IMR-90 (cell line): ENCODE results near the gene ZNF593. TPM values are rescaled to one million over a fixed set of nuclear protein-coding genes. Genes with fewer than 3 reads are reported as not detected.

ENCODE experiments used
- ATAC-seq: fragments of 200-7000 bp; cut with Tn5 transposase; 2 replicates; pipeline ENCODE4 v1.9.1; 2020; ENCODE audit warnings: low read depth, mild to moderate bottlenecking, moderate library complexity
- BruUV-seq: library from RNA; stranded (reverse); fragments of 400-500 nt; replicated peaks from 2 replicates; lab custom pipeline; 2021; lab: Mats Ljungman, UMichigan
- CTCF ChIA-PET: fragments of 300-600 bp; formaldehyde crosslinking; extraction: SDS; loops from one replicate; lab custom pipeline; 2021; ENCODE audit warnings: antibody characterized with exemption; lab: Yijun Ruan, JAX
- POLR2A ChIA-PET: fragments of 300-600 bp; sonication (Branson Sonifier 250); formaldehyde crosslinking; loops from one replicate; lab custom pipeline; 2022; ENCODE audit warnings: antibody characterized with exemption; ENCODE audit not compliant: unreplicated experiment; lab: Charles Lee
- DNase-seq: peaks from one replicate; pipeline ENCODE4 v3.0.0; 2013
- H2AFZ ChIP-seq: replicated peaks from 2 replicates; pipeline ENCODE3; 2013; ENCODE audit warnings: low read length, mild to moderate bottlenecking; ENCODE audit not compliant: poor library complexity
- H2AK5ac ChIP-seq: 2 replicates; pipeline ENCODE4 v1.6.1; 2013; ENCODE audit warnings: low read depth, low read length, inconsistent platforms
- H2AK9ac ChIP-seq: replicated peaks from 2 replicates; pipeline ENCODE3; 2013; ENCODE audit warnings: mild to moderate bottlenecking, low read depth, low read length, moderate library complexity; ENCODE audit not compliant: poor library complexity
- H2BK120ac ChIP-seq: 2 replicates; pipeline ENCODE4 v1.6.1; 2013; ENCODE audit warnings: low read depth, low read length, inconsistent platforms
- H2BK15ac ChIP-seq: 3 replicates; pipeline ENCODE4 v1.6.1; 2013; ENCODE audit warnings: low read depth, low read length, inconsistent platforms
- H2BK20ac ChIP-seq: 2 replicates; pipeline ENCODE4 v1.6.1; 2013; ENCODE audit warnings: low read depth, mild to moderate bottlenecking, inconsistent platforms, low read length, moderate library complexity
- H2BK5ac ChIP-seq: 2 replicates; pipeline ENCODE4 v1.6.1; 2013; ENCODE audit warnings: mild to moderate bottlenecking, low read depth, low read length, inconsistent platforms; ENCODE audit not compliant: poor library complexity, severe bottlenecking
- H3K14ac ChIP-seq: replicated peaks from 2 replicates; pipeline ENCODE4 v1.6.1; 2013; ENCODE audit warnings: low read depth, low read length, inconsistent platforms
- H3K18ac ChIP-seq: 2 replicates; pipeline ENCODE4 v1.6.1; 2013; ENCODE audit warnings: low read depth, low read length, control low read depth
- H3K23ac ChIP-seq: 2 replicates; pipeline ENCODE4 v1.6.1; 2013; ENCODE audit warnings: low read depth, low read length, inconsistent platforms
- H3K27ac ChIP-seq: 2 replicates; pipeline ENCODE4 v1.5.1; 2013; ENCODE audit warnings: mild to moderate bottlenecking, control low read depth, low read length; ENCODE audit not compliant: insufficient read depth
- H3K27me3 ChIP-seq: 2 replicates; pipeline ENCODE4 v1.6.1; 2013; ENCODE audit warnings: low read length; ENCODE audit not compliant: control insufficient read depth, insufficient read depth
- H3K36me3 ChIP-seq: 2 replicates; pipeline ENCODE4 v1.6.1; 2013; ENCODE audit warnings: low read length, mixed read lengths; ENCODE audit not compliant: control insufficient read depth, insufficient read depth
- H3K4ac ChIP-seq: 2 replicates; pipeline ENCODE4 v1.6.1; 2013; ENCODE audit warnings: low read depth, low read length, inconsistent platforms
- H3K4me1 ChIP-seq: 2 replicates; pipeline ENCODE4 v1.6.1; 2013; ENCODE audit warnings: low read length, mixed read lengths; ENCODE audit not compliant: control insufficient read depth, insufficient read depth
- H3K4me2 ChIP-seq: 2 replicates; pipeline ENCODE4 v1.6.1; 2013; ENCODE audit warnings: low read depth, mild to moderate bottlenecking, control low read depth, low read length, moderate library complexity
- H3K4me3 ChIP-seq: 2 replicates; pipeline ENCODE4 v1.5.1; 2013; ENCODE audit warnings: low read depth, mild to moderate bottlenecking, control low read depth, low read length, moderate library complexity; ENCODE audit not compliant: insufficient read depth
- H3K56ac ChIP-seq: 2 replicates; pipeline ENCODE4 v1.6.1; 2013; ENCODE audit warnings: low read length, inconsistent platforms; ENCODE audit not compliant: insufficient read depth; ENCODE audit errors: extremely low read depth
- H3K79me1 ChIP-seq, 2 experiments: 2 replicates each; pipeline ENCODE4 v1.6.1; 2013; ENCODE audit warnings: low read length in 2 of 2, inconsistent platforms in 1 of 2, low read depth in 1 of 2
- H3K9ac ChIP-seq: 2 replicates; pipeline ENCODE4 v1.6.1; 2013; ENCODE audit warnings: low read depth, low read length, control low read depth
- H3K9me1 ChIP-seq: 2 replicates; pipeline ENCODE4 v1.6.1; 2013; ENCODE audit warnings: low read length, inconsistent platforms; ENCODE audit not compliant: insufficient read depth
- H3K9me3 ChIP-seq: 2 replicates; pipeline ENCODE4 v1.6.1; 2013; ENCODE audit warnings: low read length; ENCODE audit not compliant: control insufficient read depth, insufficient read depth
- H4K20me1 ChIP-seq: 2 replicates; pipeline ENCODE4 v1.6.1; 2013; ENCODE audit warnings: low read length, inconsistent platforms; ENCODE audit not compliant: insufficient read depth
- H4K5ac ChIP-seq: 2 replicates; pipeline ENCODE4 v1.6.1; 2013; ENCODE audit warnings: mild to moderate bottlenecking, low read depth, low read length, control low read depth
- H4K8ac ChIP-seq, 2 experiments: 2 replicates each; pipeline ENCODE4 v1.6.1; 2013; ENCODE audit warnings: low read depth in 2 of 2, low read length in 2 of 2, control low read depth in 1 of 2, inconsistent platforms in 1 of 2
- H4K91ac ChIP-seq: 2 replicates; pipeline ENCODE4 v1.6.1; 2013; ENCODE audit warnings: low read depth, low read length, inconsistent platforms; ENCODE audit not compliant: insufficient read depth
- CEBPB ChIP-seq: IDR thresholded peaks from 2 replicates; pipeline ENCODE4 v1.6.1; 2012; ENCODE audit warnings: low read depth, low read length, improper control_type of control experiment
- CHD1 ChIP-seq: IDR thresholded peaks from 2 replicates; pipeline ENCODE4 v1.6.1; 2012; ENCODE audit warnings: low read depth, low read length, improper control_type of control experiment
- CTCF ChIP-seq: conservative IDR thresholded peaks from 2 replicates; pipeline ENCODE4 v1.5.1; 2012; ENCODE audit warnings: mild to moderate bottlenecking, low read depth, low read length, improper control_type of control experiment
- ELK1 ChIP-seq: fragments of 150-350 bp; IDR thresholded peaks from 2 replicates; pipeline ENCODE4 v1.6.1; 2016; ENCODE audit warnings: low read depth, mild to moderate bottlenecking, low read length, moderate library complexity, borderline replicate concordance
- FOS ChIP-seq: fragments of 150-350 bp; IDR thresholded peaks from 2 replicates; pipeline ENCODE4 v1.6.1; 2016; ENCODE audit warnings: low read depth, low read length
- MAFK ChIP-seq: IDR thresholded peaks from 2 replicates; pipeline ENCODE4 v1.6.1; 2012; ENCODE audit warnings: low read depth, low read length, improper control_type of control experiment
- MAZ ChIP-seq: IDR thresholded peaks from 2 replicates; pipeline ENCODE4 v1.6.1; 2012; ENCODE audit warnings: low read depth, mild to moderate bottlenecking, low read length, improper control_type of control experiment, moderate library complexity, borderline replicate concordance
- MXI1 ChIP-seq: IDR thresholded peaks from 2 replicates; pipeline ENCODE4 v1.6.1; 2012; ENCODE audit warnings: low read depth, mild to moderate bottlenecking, low read length, moderate library complexity, borderline replicate concordance
- NFE2L2 ChIP-seq: fragments of 150-350 bp; IDR thresholded peaks from 2 replicates; pipeline ENCODE4 v1.6.1; 2016; ENCODE audit warnings: low read depth, mild to moderate bottlenecking, low read length
- POLR2A ChIP-seq: IDR thresholded peaks from 2 replicates; pipeline ENCODE4 v1.6.1; 2012; ENCODE audit warnings: mild to moderate bottlenecking, low read depth, low read length
- RAD21 ChIP-seq: IDR thresholded peaks from 2 replicates; pipeline ENCODE4 v1.6.1; 2012; ENCODE audit warnings: low read length, improper control_type of control experiment
- RCOR1 ChIP-seq: IDR thresholded peaks from 2 replicates; pipeline ENCODE4 v1.6.1; 2012; ENCODE audit warnings: mild to moderate bottlenecking, low read length, improper control_type of control experiment; ENCODE audit not compliant: insufficient replicate concordance
- RFX5 ChIP-seq: IDR thresholded peaks from 2 replicates; pipeline ENCODE4 v1.8.0; 2012; ENCODE audit warnings: low read depth, mild to moderate bottlenecking, low read length, moderate library complexity
- SMC3 ChIP-seq: fragments of 150-350 bp; IDR thresholded peaks from 2 replicates; pipeline ENCODE4 v1.6.1; 2016; ENCODE audit warnings: low read depth, mild to moderate bottlenecking, antibody characterized with exemption, low read length, moderate library complexity
- USF2 ChIP-seq: fragments of 150-350 bp; IDR thresholded peaks from 2 replicates; pipeline ENCODE4 v1.6.1; 2017; ENCODE audit warnings: mild to moderate bottlenecking, antibody characterized with exemption, low read length, low read depth
- WGBS, 2 experiments: methylation state at CpG; one replicate each; pipeline versions ENCODE4 v1.1.5 to v1.1.7; 2013; ENCODE audit warnings: missing lambda C conversion rate in 2 of 2; ENCODE audit not compliant: insufficient read length in 1 of 2; ENCODE audit errors: extremely low coverage in 2 of 2; 5-methylcytosine and 5-hydroxymethylcytosine counted together
- dilution Hi-C: fragments of 300-500 bp; cut with HindIII; formaldehyde crosslinking; loops from one replicate; pipeline ENCODE4 v1.14.3; 2018; ENCODE audit warnings: low sequenced_read_pairs; ENCODE audit not compliant: unreplicated experiment
- in situ Hi-C: fragments of 300-500 bp; cut with MboI; formaldehyde crosslinking; loops from 3 replicates; pipeline ENCODE4 v1.14.3; 2019; ENCODE audit warnings: low sequenced_read_pairs, inconsistent platforms, mixed read lengths
- intact Hi-C: fragments of 100-400 bp; cut with micrococcal nuclease; formaldehyde crosslinking; loops from 2 replicates; pipeline ENCODE4 v1.10.0; 2022
- polyA plus RNA-seq, 3 experiments: library from polyadenylated mRNA; depleted of rRNA; stranded (reverse); fragments of >200 nt; gene quantifications; 2 replicates each; pipeline ENCODE4 v1.2.3, GENCODE V29; 2012; ENCODE audit warnings: low replicate concordance in 1 of 3
- total RNA-seq: library from RNA; depleted of rRNA; stranded (reverse); fragments of >200 nt; gene quantifications from 2 replicates; pipeline ENCODE4 v1.2.3, GENCODE V29; 2012

Gene ZNF593
- total and polyA plus RNA-seq, 2 of the 4 experiments (the other 2 are of a cell fraction): 22.2 to 57.7 TPM

GRCh38 chr1:26164036-26164860 is 5.5 kb upstream of the ZNF593 start:
- H2BK120ac ChIP-seq: no peak overlapping the region
- H2AK9ac ChIP-seq: no peak overlapping the region
- H4K20me1 ChIP-seq: no peaks in the 10 kb centered on the region
- POLR2A ChIA-PET: no interaction called here
- no peak overlapping the region for H3K14ac ChIP-seq
- H2AK5ac ChIP-seq: no peak overlapping the region
- CTCF ChIA-PET: no interaction called here
- H3K9ac ChIP-seq: no peak overlapping the region
- no peak overlapping the region for H3K18ac ChIP-seq
- no peak overlapping the region for H2BK20ac ChIP-seq
- peak overlapping the region; percentile 26 for H3K4me3 ChIP-seq
- no peak overlapping the region for H3K56ac ChIP-seq
- no peak overlapping the region for H2BK15ac ChIP-seq
- H2BK5ac ChIP-seq: no peak overlapping the region
- no peak overlapping the region for H4K8ac ChIP-seq
- 8% methylated on average over 41 of the region's 72 CpGs; no CpG with 5 or more reads in 1 of the 2 experiments for WGBS, 2 experiments
- H3K79me1 ChIP-seq: no peaks in the 10 kb centered on the region
- H3K4me1 ChIP-seq: peaks cover 4% of the 10 kb centered on the region
- in situ Hi-C loops: no loop called here
- H3K4ac ChIP-seq: no peak overlapping the region
- intact Hi-C loops: loop anchor here (1.0 kb wide), 1 partner anchor 59 kb away; no protein-coding TSS in a partner anchor
- H3K9me1 ChIP-seq: 0 out of 2 replicates have a peak, but pooled peaks cover 3% of the 10 kb centered on the region
- H4K5ac ChIP-seq: no peak overlapping the region
- H4K91ac ChIP-seq: no peak overlapping the region
- no peaks in the 10 kb centered on the region for H3K9me3 ChIP-seq
- peak overlapping the region; percentile 63 for H3K4me2 ChIP-seq
- ATAC-seq: peak; percentile 70
- H3K23ac ChIP-seq: no peak overlapping the region
- peak overlapping the region; percentile 87 for H2AFZ ChIP-seq
- peaks cover 16% of the 10 kb centered on the region; the same call in 1 of the 2 replicates for H3K27me3 ChIP-seq
- no TSS peak for BruUV-seq
- dilution Hi-C loops: no loop called here
- no peak overlapping the region for H3K27ac ChIP-seq
- DNase-seq: no peak
- no peaks in the 10 kb centered on the region for H3K36me3 ChIP-seq
- TF ChIP-seq CTCF (peak; percentile 62), CEBPB (no peak), FOS (no peak), MXI1 (no peak), POLR2A (no peak), SMC3 (peak; percentile 45), USF2 (peak; percentile 25), RAD21 (peak; percentile 38; the same call in 1 of the 2 replicates), RFX5 (no peak), NFE2L2 (no peak), CHD1 (no peak), RCOR1 (no peak), MAFK (no peak), MAZ (no peak), ELK1 (no peak)
